Measurements from ENCODE around the gene DDX1. TPM values are rescaled to one million over a fixed set of nuclear protein-coding genes. Genes with fewer than 3 reads are reported as not detected.

DDX1 gene
- total and polyA plus RNA-seq, 10 of the 15 experiments (the other 5 are each of a cell fraction or from before 2014, with no cell fraction given), result 53.2 to 134 (median 85.6) TPM

- TF ChIP-seq NR2C2 (IDR thresholded peaks at IDR 0.05; ENCODE audit: borderline replicate concordance, control insufficient read depth, insufficient read length, low read depth) (no peak), JUND (IDR thresholded peaks at IDR 0.05; ENCODE audit: low read depth, low read length) (no peak), ZNF217 (IDR thresholded peaks at IDR 0.05) (no peak)
These were observed 32.1 kb upstream of the DDX1 start (continued) for GRCh38 chr2:15559379-15560139.

- POLR2A ChIA-PET, result interaction anchor here (1.0 kb wide), 1 partner anchor 9 kb away, joined by 3 read pairs; no protein-coding TSS in a partner anchor
- CTCF ChIA-PET, result interaction anchor here (1.6 to 4.7 kb wide), 3 partner anchors 9 to 17 kb away, joined by 5 to 26 read pairs (median 21); no protein-coding TSS in a partner anchor
- Histone ChIP-seq H3K9ac (ENCODE audit: control insufficient read depth, insufficient read depth, low read length) (peak overlapping the region; percentile 84), H3K4me3 (peak overlapping the region; percentile 99), H2AFZ (ENCODE audit: control insufficient read depth, low read depth, low read length) (peak overlapping the region; percentile 100), H3K79me2 (ENCODE audit: control insufficient read depth, insufficient read depth, low read length) (peaks cover 24% of the 10 kb centered on the region), H3K4me1 (ENCODE audit: control insufficient read depth, insufficient read depth, low read length) (0 out of 2 replicates have a peak, but pooled peaks cover 3% of the 10 kb centered on the region), H3K4me2 (ENCODE audit: control insufficient read depth, insufficient read depth) (peak overlapping the region; percentile 82), H3K27ac (ENCODE audit: control insufficient read depth, insufficient read depth) (peak overlapping the region; percentile 45), H3K36me3 (ENCODE audit: control insufficient read depth in 2 of 2, insufficient read depth in 2 of 2, low read length in 1 of 2) (no peaks in the 10 kb centered on the region), H4K20me1 (ENCODE audit: control insufficient read depth, insufficient read depth) (no peaks in the 10 kb centered on the region), H3K27me3 (replicated peaks in 1 of 2; ENCODE audit: control insufficient read depth in 2 of 2, insufficient read depth in 2 of 2, low read length in 1 of 2) (no peaks in the 10 kb centered on the region), H3K9me3 (replicated peaks; ENCODE audit: control insufficient read depth, insufficient read depth, low read length) (no peaks in the 10 kb centered on the region)
- FAIRE-seq (no peak), ATAC-seq (peak; percentile 74), DNase-seq (ENCODE audit: low read depth, low spot score) (no peak)
- BruUV-seq (replicated peaks), result TSS peak; percentile 78
- RAD21 ChIA-PET (ENCODE audit: unreplicated experiment), result no interaction called here
- SMC1A ChIA-PET (ENCODE audit: uncharacterized antibody, unreplicated experiment), result interaction anchor here (1.4 kb wide), 1 partner anchor 11 kb away, joined by 3 read pairs; no protein-coding TSS in a partner anchor
- intact Hi-C loops (cut with micrococcal nuclease; ENCODE audit: unreplicated experiment) (no loop called here), in situ Hi-C loops (cut with MboI) (no loop called here)
- 6% methylated on average over 28 of the region's 32 CpGs for WGBS (ENCODE audit: insufficient coverage, insufficient replicate concordance, low lambda C conversion rate, missing lambda C conversion rate)
- TF ChIP-seq CUX1 (IDR thresholded peaks at IDR 0.05; ENCODE audit: insufficient replicate concordance, low read depth, low read length) (no peak), PRDM15 (CRISPR knock-in tag; IDR thresholded peaks at IDR 0.05) (no peak), YY1 (IDR thresholded peaks at IDR 0.05; ENCODE audit: low read depth, low read length) (no peak), STAT1 (conservative IDR thresholded peaks at IDR 0.05) (no peak), TAF1 (IDR thresholded peaks at IDR 0.05; ENCODE audit: borderline replicate concordance, low read depth, low read length) (no peak)
These were observed 31.3 kb upstream of the DDX1 start for GRCh38 chr2:15560140-15560987.
